Measurements from ENCODE around the gene GSG1L.
A peak's percentile ranks its signal among the peaks of the same experiment; 100 is the strongest.
"Not testable (repeated sequence)": the region's sequence is repeated elsewhere in the genome, so short reads cannot be mapped to it uniquely, and the experiment has no call there.

Gene GSG1L

DNA sequence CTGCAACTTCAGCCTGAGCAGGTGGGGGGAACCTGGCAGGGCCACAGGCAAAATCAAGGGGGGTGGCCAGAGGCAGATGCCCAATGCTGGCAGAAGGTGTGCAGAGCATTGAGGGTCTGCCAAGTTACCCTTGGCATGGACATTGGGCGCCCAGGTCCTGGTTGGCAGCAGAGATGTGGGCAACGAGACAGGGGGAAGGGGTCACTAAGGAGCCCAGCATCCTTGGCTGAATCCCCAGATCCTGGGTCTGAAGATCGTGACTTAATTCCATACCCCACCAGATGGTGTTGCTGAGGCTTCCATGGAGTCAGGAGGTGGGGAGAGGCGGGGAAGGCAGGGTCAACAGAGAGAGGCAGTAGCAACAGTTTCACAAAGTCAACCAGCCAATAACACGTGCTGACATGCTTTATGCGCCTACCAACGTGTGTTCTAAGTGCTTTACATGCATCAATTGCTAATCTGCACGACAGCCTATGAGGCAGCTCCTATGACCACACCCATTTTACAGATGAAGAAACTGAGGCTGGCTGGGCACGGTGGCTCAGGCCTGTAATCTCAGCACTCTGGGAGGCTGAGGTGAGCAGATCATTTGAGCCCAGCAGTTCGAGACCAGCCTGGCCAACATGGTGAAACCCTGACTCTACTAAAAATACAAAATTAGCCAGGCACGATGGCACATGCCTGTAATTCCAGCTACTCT, 83.3 kb downstream of the GSG1L start:
- DNase-seq (ENCODE audit: low spot score), result no peak

DNA sequence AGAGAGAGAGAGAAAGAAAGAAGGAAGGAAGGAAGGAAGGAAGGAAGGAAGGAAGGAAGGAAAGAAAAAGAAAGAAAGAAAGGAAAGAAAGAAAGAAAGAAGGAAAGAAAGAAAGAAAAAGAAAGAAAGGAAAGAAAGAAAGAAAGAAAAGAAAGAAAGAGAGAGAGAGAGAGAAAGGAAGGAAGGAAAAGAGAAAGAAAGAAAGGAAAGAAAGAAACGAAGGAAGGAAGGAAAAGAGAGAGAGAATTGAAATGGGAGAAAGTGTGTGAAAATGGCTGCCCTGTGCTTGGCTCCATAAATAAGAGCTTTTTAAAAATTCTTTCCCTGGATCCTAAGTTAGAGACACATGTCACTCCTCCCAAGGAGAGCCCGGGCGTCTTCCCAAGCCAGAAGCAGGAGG, 83.8 kb downstream of the GSG1L start:
- DNase-seq (ENCODE audit: low spot score), result not testable (repeated sequence)

DNA sequence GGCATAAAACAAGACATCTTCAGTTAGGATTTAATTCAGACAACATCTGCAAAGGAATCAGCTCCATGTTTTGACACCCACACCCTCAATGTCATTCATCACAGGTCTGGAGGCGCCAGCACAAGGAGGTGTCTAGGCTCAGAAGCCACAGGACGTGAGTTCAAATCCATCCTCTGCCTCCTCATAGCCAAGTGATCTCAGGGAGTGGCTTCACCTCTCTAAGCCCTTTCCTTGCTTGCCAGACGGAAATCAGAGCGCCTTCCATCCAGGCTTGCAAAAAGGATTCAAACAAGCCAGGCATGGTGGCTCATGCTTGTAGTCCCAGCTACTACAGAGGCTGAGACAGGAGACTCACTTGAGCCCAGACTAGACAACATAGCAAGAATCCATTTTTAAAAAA, 84.6 kb downstream of the GSG1L start:
- DNase-seq (ENCODE audit: low spot score), result no peak

DNA sequence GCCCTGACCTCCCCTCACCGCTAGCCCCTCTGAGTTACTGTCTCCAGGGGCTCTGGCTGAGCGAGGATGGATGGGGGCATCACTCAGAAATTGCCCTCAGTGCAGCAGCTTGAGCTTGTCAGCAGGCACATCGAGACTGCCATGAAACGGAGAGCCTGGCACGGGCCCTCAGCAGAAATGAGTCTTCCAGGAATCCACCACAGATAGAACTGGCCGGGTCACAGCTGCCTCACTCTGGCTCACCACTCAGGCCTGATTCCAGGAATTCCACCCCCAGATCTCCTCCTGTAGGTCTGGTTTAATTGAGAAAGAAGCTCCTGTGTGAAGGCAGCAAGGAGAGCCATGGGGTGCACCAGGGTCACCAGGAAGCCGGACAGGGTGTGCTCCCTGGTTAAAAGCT, 85.5 kb downstream of the GSG1L start:
- DNase-seq (ENCODE audit: low spot score), result no peak

DNA sequence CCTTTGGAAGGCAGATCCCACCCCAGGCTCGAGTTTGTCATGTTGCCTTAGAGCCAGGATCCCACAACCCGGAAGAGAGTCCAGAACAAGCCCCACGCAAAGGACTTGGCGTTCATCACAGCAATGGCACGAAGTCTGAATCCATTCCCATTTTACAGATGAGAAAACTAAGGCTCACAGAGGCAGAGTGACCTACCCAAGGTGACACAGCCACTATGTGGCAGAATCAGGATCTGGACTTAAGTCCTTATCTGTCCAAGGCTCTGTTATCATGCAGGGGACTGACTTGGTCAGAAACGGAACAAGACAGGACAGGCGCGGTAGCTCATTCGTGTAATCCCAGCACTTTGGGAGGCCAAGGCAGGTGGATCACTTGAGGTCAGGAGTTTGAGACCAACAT, 86.5 kb downstream of the GSG1L start:
- no peak for DNase-seq (ENCODE audit: low spot score)

DNA sequence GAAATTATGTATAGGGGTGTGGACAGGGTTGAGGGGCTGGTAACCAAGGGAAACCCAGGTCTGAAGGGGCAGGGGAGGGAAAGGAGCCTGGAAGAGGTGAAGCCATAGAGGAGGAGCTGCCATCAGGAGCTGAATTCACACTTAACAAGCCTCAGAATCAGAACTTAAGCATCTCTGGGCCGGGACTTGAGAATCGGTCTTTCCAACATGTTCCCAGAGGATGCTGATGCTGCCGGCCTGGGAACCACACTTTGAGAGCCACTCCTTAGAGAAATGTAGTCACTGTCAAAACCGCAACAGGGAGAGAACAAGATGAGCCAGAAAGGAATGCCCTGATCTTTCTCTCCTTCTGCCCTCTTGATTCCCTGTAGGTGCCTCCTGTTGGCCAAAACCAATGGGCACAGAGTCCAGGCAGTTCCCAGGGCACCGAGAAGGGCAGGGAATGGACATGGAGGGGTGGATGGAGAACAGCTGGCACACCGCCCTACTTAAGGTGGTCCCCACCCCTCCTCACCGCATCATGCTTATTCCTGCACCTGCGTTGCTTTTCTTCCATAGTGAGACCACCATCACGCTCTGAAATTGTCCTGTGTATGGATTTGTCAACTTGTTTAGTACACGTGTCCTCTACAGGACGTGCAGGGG, 88.5 kb downstream of the GSG1L start:
- no peak for DNase-seq (ENCODE audit: low spot score)

DNA sequence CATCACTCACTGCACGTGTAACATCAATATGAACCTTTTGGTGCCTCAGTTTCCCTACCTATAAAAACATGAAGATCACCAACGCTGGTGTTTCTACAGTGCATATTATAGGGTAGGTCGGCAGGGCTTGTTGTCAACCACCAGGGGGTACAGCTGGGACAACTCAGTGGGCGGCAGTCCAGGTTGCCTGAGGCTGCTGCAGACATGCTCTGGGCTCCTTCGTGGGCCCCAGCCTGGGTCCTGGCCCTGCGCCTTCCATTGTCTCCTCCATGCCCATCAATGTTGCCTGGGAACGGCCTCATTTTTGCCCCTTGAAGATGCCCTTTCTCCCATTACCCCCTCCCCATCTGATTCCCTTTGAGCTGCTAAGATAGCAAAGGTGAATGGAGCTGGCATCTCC, 89.8 kb downstream of the GSG1L start:
- no peak for DNase-seq (ENCODE audit: low spot score)

DNA sequence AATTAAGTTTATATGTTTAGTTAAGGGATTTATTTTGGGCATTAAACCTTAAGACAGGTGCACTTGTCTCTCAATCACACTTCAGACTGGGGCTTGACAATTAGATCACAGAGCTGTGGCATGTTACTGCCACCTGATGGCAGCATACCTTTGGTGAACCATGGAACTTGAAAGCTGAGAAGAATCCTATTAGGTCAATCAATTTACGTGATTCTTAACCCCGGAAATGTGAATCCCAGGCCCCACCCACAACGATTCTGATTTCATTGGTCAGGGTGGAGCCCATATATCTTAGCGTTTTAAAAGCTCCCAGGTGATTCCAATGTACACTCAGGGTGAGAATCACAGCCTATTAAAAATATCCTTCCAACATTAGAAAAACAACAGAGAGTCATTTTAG, 91.0 kb downstream of the GSG1L start:
- DNase-seq (ENCODE audit: low spot score), result peak; percentile 79

DNA sequence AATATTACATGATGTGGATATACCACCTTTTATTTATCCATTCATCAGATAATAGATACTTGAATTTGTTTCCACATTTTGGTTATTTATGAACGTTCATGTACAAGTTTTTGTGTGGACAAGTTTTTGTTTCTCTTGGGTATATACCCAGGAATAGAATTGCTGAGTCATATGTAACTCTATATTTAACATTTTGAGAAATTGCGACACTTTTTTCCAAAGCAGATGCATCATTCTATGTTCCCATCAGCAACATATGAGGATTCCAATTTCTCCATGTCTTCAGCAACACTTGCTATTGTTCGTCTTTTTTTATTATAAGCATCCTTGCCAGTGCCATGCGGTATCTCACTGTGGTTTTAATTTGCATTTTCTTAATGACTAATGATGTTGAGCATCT, 93.9 kb downstream of the GSG1L start:
- DNase-seq (ENCODE audit: low spot score), result no peak

DNA sequence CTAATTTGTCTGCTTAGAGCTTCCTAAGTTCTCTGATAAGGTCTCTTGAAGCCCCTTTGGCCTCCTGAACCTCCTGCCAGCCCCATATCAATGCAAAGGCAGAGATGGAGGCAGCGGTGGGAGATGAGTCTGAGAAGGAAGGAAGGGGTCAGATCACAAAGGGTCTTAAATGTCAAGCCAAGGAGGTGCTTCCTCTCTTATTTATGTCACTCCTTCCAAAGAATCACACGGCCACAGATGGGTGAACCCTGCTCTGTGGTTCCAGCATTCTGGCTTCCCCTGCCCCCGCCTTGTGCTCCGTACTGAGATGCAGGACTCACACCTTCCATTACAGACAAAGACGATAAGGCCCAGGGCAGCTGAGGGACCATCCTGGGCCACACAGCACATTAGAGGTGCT, 96.3 kb downstream of the GSG1L start:
- DNase-seq (ENCODE audit: low spot score), result no peak

DNA sequence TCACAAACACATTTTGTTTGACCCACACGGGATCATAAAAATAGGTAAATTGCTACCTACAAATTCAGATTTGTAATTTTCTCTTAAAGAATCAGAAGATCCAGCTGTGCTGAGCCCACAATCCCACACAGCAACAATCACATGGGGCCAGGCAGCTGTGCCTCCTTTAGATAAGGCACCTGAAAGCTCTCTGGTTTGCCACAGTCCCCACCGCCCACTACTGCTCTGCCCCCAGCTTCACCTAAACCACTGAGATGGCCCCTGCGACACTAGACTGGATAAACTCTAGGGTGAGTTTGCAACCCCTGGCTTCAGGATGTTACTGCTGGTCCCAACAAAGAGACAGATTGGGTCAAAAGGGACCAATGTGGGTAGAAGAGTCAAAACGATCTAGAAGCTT, 96.8 kb downstream of the GSG1L start:
- no peak for DNase-seq (ENCODE audit: low spot score)

DNA sequence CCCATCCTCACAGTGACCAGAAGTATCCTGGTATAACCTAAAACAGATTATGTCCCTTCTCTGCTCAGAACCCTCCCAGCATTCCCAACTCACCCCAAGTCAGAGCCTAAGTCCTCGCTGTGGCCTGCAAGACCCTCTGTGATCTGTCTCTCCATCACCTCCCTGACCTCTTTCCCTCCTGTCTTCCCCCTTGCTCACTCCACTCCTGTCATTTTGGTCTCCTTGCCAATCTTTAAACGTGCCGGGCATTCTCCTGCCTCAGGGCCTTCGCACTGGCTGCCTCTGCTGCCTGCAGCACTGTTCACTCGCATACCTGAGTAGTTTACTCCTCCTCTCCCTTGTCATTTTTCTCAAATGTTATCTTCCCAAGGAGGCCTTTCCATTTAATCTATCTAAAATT, 97.7 kb downstream of the GSG1L start:
- no peak for DNase-seq (ENCODE audit: low spot score)

DNA sequence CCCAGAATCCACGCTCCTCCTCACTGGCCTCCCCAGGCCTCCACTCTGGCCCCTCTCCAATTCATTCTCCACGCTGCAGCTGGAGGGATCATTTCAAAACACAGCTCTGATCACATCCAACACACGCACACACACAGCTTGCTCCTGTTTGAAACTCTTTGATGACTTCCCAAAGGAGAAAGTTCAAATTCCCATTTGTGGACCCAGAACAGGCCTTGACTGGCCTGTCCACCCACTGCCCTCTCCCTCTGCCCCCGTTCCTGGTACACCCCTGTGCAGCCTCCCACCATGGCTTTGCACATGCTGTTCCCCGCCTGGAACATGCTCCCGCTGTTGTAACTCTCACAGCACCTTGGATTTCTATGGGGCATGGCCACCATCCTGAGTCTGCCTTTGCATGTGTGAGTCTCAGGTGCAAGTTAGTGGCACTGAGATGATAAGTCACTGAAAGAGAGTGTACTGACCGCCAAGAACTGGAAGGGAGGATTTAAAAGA, 100.0 kb downstream of the GSG1L start:
- DNase-seq (ENCODE audit: low spot score), result no peak

DNA sequence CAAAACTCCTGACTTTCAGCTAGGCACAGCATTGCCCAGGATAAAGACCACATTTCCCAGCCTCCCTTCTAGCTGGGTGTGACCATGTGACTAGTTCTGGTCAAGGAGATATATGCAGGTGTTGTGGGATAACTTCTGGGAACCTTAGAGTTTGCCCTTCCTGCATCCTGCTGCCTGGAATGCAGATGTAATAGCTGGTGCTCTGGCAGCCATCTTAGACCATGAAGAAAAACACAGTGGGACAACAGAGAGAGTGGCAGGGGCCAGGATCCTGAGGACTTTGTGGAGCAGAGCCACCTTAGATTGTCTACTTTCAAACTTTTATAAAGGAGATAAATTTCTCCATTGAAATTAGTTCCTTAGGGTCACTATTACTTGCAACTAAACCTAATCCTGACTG, 101.3 kb downstream of the GSG1L start:
- DNase-seq (ENCODE audit: low spot score), result no peak

DNA sequence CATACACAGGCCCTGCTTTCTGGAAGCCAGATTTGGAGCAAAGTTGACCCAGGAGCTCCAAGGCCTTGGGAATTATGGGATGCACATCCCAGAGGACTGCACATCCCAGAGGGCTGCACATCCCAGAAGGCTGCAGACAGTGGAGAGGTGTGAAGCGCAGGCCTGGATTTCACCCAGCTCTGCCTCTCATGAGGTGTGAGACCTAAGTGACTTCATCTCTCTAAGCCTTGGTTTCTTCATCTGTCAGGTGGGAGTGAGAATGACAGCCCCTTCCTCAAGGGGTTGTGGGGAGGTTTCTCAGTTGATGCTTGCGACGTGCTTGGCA, 102.3 kb downstream of the GSG1L start:
- DNase-seq (ENCODE audit: low spot score), result no peak

DNA sequence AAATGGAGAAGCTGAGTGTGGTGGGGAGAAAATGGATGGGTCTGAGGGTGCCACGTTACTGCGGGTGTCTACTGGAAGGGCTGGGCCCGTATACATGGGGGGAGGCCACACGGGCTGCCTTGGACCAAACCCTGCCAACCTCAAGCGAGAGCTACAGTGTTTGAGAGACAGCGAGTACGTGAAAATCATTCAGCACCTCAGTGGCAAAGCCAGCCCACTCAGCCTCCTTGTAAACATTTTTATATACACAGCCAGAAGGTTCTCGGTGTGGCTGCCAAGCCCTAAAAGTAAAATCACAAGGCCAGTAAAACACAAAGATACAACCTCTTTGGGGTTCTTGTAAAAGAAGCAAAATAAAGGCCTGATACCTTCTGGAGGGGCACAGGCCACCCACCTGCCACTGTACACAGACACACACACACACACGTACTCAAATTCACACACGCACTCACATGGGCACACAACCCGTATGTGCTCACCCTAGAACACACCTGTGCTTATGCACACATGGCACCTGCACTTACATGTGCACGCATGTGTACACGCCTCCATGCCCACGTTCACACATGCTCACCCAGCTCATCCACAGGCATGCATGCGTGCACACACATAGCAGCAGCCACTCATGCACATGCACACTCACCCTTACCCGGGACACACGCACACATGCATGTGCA, 102.8 kb downstream of the GSG1L start:
- no peak for DNase-seq (ENCODE audit: low spot score)

DNA sequence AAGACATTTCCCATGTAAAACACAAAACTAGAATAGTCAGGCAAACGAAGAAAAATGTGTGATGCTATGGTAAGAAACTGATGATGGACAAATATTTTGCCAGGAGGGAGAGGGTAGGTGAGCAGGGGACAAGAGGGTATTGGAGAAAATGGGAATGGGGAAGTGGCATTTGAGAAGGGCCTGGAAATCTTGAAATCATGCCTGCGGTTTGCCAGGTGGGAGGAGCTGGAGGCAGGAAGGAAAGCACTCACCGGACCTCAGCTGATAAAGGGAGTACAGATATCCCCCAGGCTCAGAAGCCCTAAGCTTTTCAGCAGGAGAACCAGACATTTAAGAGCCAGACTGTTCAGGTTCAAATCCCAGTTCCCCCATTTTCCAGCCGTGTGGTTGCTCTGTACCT, 103.6 kb downstream of the GSG1L start:
- no peak for DNase-seq (ENCODE audit: low spot score)

DNA sequence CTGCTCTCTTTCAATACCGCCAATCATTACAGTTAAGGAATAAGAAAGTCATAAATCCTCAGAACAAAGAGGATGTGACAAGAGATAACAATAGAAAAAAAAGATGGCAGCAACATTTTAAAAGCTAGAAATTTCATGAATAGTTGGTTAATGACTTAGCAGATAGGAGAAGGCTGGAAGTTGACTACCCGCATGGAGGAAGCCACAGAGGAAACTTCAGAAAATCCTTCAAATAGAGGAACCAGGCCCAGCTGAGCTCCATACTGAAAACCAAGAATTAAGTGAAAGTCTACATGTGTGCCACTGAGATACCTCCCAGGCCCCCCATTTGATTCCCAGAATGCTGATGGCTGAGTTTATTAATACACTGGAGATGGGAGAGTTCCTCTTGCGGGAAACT, 109.3 kb downstream of the GSG1L start:
- DNase-seq (ENCODE audit: low spot score), result no peak

DNA sequence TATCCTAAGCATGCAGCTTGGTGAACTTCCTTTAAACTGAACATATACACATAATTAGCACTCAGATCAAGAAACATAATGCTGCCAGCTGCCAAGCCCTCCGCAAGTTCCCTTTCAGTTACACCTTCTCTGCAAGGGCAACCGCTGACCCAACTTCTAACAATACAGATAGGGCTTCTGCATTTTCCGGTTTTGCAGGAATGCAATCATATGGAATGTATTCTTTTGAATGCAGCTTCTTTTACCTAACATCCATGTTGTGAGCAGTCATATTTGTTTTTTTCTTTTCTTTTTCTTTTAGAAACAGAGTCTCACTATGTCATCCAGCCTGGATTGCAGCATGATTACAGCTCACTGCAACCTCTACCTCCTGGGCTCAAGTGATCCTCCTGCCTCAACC, 110.7 kb downstream of the GSG1L start:
- DNase-seq (ENCODE audit: low spot score), result no peak

DNA sequence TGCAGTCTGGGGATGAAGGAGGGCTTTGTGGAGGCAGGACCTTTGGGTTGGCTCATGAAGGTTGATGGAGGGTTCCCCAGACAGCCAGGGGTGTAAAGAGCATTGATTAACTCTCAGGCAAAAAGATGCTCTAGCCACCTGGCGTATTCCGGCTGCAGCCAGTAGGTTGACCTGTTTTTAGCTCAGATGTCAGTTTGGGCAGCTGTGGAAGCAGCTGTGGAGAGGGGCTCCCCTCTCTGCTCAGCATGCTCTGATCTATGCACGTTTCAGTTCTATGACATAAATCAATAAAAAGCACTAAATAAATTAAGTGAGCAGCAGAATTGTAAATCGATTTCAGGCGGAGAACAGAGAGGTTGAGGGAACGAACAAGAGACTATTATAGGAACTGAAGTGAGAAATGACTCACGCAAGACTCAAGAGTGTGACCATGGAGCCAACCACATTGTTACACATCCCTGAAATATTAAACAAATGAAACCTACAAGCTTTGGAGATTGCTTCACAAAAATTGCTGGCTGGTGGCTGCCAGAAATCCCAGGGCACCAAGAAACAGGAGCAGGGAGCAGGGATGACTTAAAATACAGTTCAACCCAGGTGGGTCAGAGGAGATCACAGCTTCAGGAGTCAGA, 111.9 kb downstream of the GSG1L start:
- DNase-seq (ENCODE audit: low spot score), result no peak

DNA sequence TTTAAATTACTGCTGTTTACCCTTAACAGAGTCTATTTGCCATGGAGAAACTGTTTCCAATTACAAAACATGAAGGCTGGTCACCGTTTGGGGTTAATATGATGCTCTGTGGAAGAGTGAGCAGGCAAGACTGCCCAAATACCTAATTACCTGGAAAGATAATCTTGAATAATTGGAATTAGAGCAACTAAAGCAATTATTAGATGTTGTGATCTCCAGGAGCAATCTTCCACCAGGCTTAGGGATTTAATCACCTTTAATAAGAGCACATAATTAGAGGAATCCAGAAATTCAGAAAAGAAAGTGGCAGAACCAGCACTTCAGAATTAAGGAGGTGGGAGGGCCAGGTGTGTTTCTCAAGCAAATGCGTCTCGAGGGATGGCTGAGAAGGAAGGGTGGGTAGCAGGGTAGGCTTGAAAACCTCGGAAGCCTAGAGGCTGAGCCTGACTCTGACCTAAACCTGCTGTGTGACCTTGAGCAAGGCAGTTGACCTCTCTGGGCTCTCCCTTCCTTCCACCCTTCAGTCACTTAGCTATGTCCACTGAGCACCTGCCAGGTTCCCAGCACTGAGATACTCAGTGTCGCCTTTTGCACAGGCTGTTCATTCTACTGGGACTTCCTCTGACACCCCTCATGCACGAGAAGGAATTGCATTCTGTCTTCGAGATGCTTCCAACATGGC, 113.2 kb downstream of the GSG1L start:
- no peak for DNase-seq (ENCODE audit: low spot score)

DNA sequence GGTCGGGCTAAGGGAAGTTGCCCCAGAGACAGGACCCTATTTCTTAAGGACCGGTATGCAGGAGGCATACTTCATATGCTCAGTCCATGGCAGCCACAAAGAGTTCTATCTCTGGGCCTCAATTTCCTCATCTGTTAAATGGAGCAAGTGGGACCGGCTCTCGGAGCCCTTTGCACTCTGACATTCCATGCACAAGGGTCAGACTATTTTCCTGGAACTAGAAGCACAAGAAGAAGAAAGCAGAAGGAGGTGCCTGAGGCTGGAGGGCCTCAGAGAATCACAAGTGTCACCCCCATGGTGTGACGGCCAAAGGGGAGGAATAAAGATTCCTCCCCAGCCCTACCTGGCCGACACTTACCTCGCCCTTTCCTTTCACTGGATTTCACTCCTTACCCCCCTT, 115.8 kb downstream of the GSG1L start:
- DNase-seq (ENCODE audit: low spot score), result no peak

Measured in NAMALWA (cell line).